ENCODE measurements around the gene ITGBL1.

GRCh38 chr13:101655435-101655834, 203.0 kb downstream of the ITGBL1 start:
- TF ChIP-seq, protein P1, sequence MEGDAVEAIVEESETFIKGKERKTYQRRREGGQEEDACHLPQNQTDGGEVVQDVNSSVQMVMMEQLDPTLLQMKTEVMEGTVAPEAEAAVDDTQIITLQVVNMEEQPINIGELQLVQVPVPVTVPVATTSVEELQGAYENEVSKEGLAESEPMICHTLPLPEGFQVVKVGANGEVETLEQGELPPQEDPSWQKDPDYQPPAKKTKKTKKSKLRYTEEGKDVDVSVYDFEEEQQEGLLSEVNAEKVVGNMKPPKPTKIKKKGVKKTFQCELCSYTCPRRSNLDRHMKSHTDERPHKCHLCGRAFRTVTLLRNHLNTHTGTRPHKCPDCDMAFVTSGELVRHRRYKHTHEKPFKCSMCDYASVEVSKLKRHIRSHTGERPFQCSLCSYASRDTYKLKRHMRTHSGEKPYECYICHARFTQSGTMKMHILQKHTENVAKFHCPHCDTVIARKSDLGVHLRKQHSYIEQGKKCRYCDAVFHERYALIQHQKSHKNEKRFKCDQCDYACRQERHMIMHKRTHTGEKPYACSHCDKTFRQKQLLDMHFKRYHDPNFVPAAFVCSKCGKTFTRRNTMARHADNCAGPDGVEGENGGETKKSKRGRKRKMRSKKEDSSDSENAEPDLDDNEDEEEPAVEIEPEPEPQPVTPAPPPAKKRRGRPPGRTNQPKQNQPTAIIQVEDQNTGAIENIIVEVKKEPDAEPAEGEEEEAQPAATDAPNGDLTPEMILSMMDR (IDR thresholded peaks at IDR 0.05; ENCODE audit: low read length), result no peak
- TF ChIP-seq EZH2 (optimal IDR thresholded peaks at IDR 0.05; ENCODE audit: low read depth, low read length) (no peak), EZH2phosphoT487 (IDR thresholded peaks at IDR 0.05; ENCODE audit: low read length) (no peak)

Measured in MM.1S (cell line).